ENCODE measurements around the gene INPP4B. TPM values are rescaled to one million over a fixed set of nuclear protein-coding genes. Genes with fewer than 3 reads are reported as not detected.

The INPP4B gene
- total RNA-seq, 1 experiment from 2014 or later: 14.3 TPM

- Histone ChIP-seq H3K36me3 (ENCODE audit: control insufficient read depth in 1 of 2, insufficient read depth in 2 of 2, low read length in 2 of 2) (no peaks in the 10 kb centered on the region), H3K9me2 (ENCODE audit: insufficient read depth) (no peaks in the 10 kb centered on the region), H3K4me3 (replicated peaks in 1 of 2; ENCODE audit: low read depth in 1 of 2, low read length in 2 of 2) (no peak overlapping the region), H3K27me3 (ENCODE audit: insufficient read depth, low read length) (no peaks in the 10 kb centered on the region), H3K9ac (ENCODE audit: low read length) (no peak overlapping the region), H3K4me1 (ENCODE audit: control insufficient read depth in 1 of 2, insufficient read depth in 2 of 2, low read length in 2 of 2) (peaks cover 15 to 20% of the 10 kb centered on the region in 2 experiments), H3K79me2 (ENCODE audit: insufficient read depth, low read length) (no peaks in the 10 kb centered on the region), H3K4me2 (ENCODE audit: low read length) (no peak overlapping the region), H3K27ac (ENCODE audit: low read depth, low read length) (peak overlapping the region; percentile 18; the same call in 1 of the 2 replicates), H2AFZ (ENCODE audit: low read depth, low read length, poor library complexity, severe bottlenecking) (no peak overlapping the region), H4K20me1 (ENCODE audit: insufficient read depth) (no peaks in the 10 kb centered on the region), H3K9me3 (ENCODE audit: control insufficient read depth in 1 of 2, insufficient read depth in 1 of 2, low read depth in 1 of 2, low read length in 2 of 2) (no peaks in the 10 kb centered on the region)
- no TSS peak for BruUV-seq (replicated peaks)
- ATAC-seq (no peak), DNase-seq (ENCODE audit: low read depth, low spot score) (no peak)
- TF ChIP-seq SIN3A (IDR thresholded peaks at IDR 0.05; ENCODE audit: low read depth): no peak
- TF ChIP-seq, protein P1, sequence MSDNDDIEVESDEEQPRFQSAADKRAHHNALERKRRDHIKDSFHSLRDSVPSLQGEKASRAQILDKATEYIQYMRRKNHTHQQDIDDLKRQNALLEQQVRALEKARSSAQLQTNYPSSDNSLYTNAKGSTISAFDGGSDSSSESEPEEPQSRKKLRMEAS (IDR thresholded peaks at IDR 0.05): no peak
- TF ChIP-seq POLR2AphosphoS5 (IDR thresholded peaks at IDR 0.05; ENCODE audit: low read depth, low read length): no peak
- no peak for TF ChIP-seq EZH2phosphoT487 (IDR thresholded peaks at IDR 0.05; ENCODE audit: borderline replicate concordance)
- TF ChIP-seq YY1 (IDR thresholded peaks at IDR 0.05; ENCODE audit: extremely low read depth, insufficient replicate concordance, low read depth, low read length): no peak
- no peak for TF ChIP-seq SP1 (IDR thresholded peaks at IDR 0.05; ENCODE audit: low read depth)
- TF ChIP-seq EGR1 (IDR thresholded peaks at IDR 0.05; ENCODE audit: low read depth): no peak
- no peak for TF ChIP-seq FOSL1 (IDR thresholded peaks at IDR 0.05; ENCODE audit: low read depth)
- TF ChIP-seq CBX3 (IDR thresholded peaks at IDR 0.05; ENCODE audit: low read depth): no peak
- no peak for TF ChIP-seq ZFX (IDR thresholded peaks at IDR 0.05)
- no peak for TF ChIP-seq JUND (IDR thresholded peaks at IDR 0.05)
- no peak for TF ChIP-seq ZNF274 (IDR thresholded peaks at IDR 0.05; ENCODE audit: low read depth, low read length)
- no peak for TF ChIP-seq CEBPB (IDR thresholded peaks at IDR 0.05; ENCODE audit: low read depth)
- TF ChIP-seq, protein P2, sequence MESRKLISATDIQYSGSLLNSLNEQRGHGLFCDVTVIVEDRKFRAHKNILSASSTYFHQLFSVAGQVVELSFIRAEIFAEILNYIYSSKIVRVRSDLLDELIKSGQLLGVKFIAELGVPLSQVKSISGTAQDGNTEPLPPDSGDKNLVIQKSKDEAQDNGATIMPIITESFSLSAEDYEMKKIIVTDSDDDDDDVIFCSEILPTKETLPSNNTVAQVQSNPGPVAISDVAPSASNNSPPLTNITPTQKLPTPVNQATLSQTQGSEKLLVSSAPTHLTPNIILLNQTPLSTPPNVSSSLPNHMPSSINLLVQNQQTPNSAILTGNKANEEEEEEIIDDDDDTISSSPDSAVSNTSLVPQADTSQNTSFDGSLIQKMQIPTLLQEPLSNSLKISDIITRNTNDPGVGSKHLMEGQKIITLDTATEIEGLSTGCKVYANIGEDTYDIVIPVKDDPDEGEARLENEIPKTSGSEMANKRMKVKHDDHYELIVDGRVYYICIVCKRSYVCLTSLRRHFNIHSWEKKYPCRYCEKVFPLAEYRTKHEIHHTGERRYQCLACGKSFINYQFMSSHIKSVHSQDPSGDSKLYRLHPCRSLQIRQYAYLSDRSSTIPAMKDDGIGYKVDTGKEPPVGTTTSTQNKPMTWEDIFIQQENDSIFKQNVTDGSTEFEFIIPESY (IDR thresholded peaks at IDR 0.05; ENCODE audit: extremely low read depth, insufficient replicate concordance, low read length): no peak
- no peak for TF ChIP-seq RAD21 (IDR thresholded peaks at IDR 0.05; ENCODE audit: low read depth)
- TF ChIP-seq TCF7L2 (IDR thresholded peaks at IDR 0.05; ENCODE audit: borderline replicate concordance, extremely low read depth, insufficient read depth, insufficient read length): no peak
- TF ChIP-seq EZH2 (IDR thresholded peaks at IDR 0.05): no peak
- TF ChIP-seq, protein P3, sequence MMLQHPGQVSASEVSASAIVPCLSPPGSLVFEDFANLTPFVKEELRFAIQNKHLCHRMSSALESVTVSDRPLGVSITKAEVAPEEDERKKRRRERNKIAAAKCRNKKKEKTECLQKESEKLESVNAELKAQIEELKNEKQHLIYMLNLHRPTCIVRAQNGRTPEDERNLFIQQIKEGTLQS (IDR thresholded peaks at IDR 0.05): no peak
- ChIA-PET RAD21 (ENCODE audit: low non-redundant PET in 1 of 2, low total read pairs in 2 of 2, uncharacterized antibody in 2 of 2, unreplicated experiment in 2 of 2) (interaction anchor here in 1 of 2 experiments (0.5 kb wide), 1 partner anchor 728 kb away, joined by 3 read pairs; no protein-coding TSS in a partner anchor), POLR2A (no interaction called here), CTCF (interaction anchor here (1.3 kb wide), 1 partner anchor 15 kb away, joined by 3 read pairs; no protein-coding TSS in a partner anchor)
- intact Hi-C loops (cut with micrococcal nuclease): no loop called here
Observed at GRCh38 chr4:142823796-142824195, 22.3 kb downstream of the INPP4B start.
